ENCODE measurements around the gene RBBP8NL. TPM values are rescaled to one million over a fixed set of nuclear protein-coding genes. Genes with fewer than 3 reads are reported as not detected.

Gene RBBP8NL
- total and polyA plus RNA-seq, 9 of the 15 experiments (the other 6 are each of a cell fraction or from before 2014, with no cell fraction given): not detected

DNA sequence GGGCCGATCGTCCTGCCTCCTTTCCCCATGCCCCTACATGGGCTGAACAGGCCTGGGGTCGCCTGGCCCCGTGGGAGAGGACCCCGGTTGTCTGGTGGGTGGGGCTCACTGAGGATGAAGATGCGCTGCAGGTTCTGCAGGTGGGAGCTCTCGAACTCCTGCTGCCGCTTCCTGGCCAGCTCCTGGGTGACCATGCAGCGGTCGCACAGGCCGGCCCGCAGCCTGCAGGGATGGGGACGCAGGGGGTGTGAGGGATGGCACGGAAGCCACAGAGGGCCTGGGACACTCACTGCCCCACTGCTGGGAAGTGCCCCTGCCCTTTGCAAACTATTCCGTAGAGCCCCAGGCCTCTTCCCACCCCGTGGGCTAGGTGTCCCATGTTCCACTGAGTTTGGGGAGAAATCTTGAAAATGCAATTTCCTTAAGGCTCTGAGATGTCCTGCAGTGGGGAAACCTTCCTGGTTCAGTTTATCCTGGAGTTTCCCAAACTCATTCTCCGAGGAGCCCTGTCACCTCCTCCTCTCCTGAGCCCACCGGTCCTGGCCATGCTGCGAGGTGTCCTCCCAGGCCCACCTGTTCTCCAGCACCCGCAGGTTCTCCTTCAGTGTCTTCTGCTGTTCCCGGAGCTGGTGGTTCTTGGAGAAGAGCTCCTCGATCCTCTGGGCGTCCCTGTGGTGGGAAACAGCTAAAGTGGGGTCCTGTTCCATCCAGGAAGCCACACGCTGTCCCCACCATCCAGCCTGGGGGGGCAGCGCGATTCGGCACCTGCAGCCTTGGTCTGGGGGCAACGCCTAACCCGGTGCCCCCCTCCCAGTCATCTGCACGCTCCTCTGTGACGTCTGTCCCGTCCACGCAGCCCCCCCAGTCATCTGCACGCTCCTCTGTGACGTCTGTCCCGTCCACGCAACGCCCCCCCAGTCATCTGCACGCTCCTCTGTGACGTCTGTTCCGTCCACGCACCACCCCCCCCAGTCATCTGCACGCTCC, 10.4 kb downstream of the RBBP8NL start (continued):
- TF ChIP-seq, protein P1, sequence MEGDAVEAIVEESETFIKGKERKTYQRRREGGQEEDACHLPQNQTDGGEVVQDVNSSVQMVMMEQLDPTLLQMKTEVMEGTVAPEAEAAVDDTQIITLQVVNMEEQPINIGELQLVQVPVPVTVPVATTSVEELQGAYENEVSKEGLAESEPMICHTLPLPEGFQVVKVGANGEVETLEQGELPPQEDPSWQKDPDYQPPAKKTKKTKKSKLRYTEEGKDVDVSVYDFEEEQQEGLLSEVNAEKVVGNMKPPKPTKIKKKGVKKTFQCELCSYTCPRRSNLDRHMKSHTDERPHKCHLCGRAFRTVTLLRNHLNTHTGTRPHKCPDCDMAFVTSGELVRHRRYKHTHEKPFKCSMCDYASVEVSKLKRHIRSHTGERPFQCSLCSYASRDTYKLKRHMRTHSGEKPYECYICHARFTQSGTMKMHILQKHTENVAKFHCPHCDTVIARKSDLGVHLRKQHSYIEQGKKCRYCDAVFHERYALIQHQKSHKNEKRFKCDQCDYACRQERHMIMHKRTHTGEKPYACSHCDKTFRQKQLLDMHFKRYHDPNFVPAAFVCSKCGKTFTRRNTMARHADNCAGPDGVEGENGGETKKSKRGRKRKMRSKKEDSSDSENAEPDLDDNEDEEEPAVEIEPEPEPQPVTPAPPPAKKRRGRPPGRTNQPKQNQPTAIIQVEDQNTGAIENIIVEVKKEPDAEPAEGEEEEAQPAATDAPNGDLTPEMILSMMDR (IDR thresholded peaks at IDR 0.05 in 2 of 3, conservative IDR thresholded peaks at IDR 0.05 in 1 of 3; ENCODE audit: insufficient read depth in 2 of 3, low read depth in 1 of 3, low read length in 3 of 3): no peak
- TF ChIP-seq ZNF75A (CRISPR knock-in tag; IDR thresholded peaks at IDR 0.05) (no peak), CHD7 (IDR thresholded peaks at IDR 0.05; ENCODE audit: low read depth, low read length) (no peak)

Measured in K562 (cell line).